HFFc6 (cell line): ENCODE measurements around the gene HOXB1. TPM values are rescaled to one million over a fixed set of nuclear protein-coding genes. Genes with fewer than 3 reads are reported as not detected.
A peak's percentile ranks its signal among the peaks of the same experiment; 100 is the strongest.

ENCODE experiments used
- DNase-seq: peaks from one replicate; pipeline ENCODE4 v3.0.0-alpha.2; 2018
- H3K27ac Mint-ChIP-seq: 2 replicates; pipeline ENCODE4 v1.8.0; 2020; ENCODE audit warnings: mild to moderate bottlenecking, mixed read lengths
- H3K27me3 Mint-ChIP-seq: 2 replicates; pipeline ENCODE4 v1.8.0; 2021; ENCODE audit warnings: mild to moderate bottlenecking, moderate library complexity, mixed read lengths; ENCODE audit not compliant: insufficient read depth
- H3K36me3 Mint-ChIP-seq: 2 replicates; pipeline ENCODE4 v1.8.0; 2021; ENCODE audit warnings: low read depth, mixed read lengths
- H3K4me1 Mint-ChIP-seq: 2 replicates; pipeline ENCODE4 v1.8.0; 2020; ENCODE audit warnings: low read depth, mixed read lengths
- H3K4me3 Mint-ChIP-seq: 2 replicates; pipeline ENCODE4 v1.8.0; 2020; ENCODE audit warnings: mild to moderate bottlenecking, moderate library complexity, mixed read lengths
- H3K9me3 Mint-ChIP-seq: 2 replicates; pipeline ENCODE4 v1.8.0; 2020; ENCODE audit warnings: mild to moderate bottlenecking, mixed read lengths
- CTCF ChIP-seq: fragments of 200-600 bp; sonication (generic); IDR thresholded peaks from 2 replicates; pipeline ENCODE4 v1.5.0; 2021; ENCODE audit warnings: antibody characterized with exemption, mild to moderate bottlenecking
- total RNA-seq, 6 experiments: library from RNA; stranded (reverse); fragmentation: NEBNext Ultra II Directional; extraction: Animal tissue kit (Norgen Biotek cat#: 25700); gene quantifications; 2 replicates in 1 of 6; 3 replicates in 5 of 6; pipeline ENCODE4 v1.2.3, GENCODE V29; 2021

Gene HOXB1
- total RNA-seq, 6 experiments from 2014 or later = not detected

GRCh38 chr17:48487221-48487620 lies 43.6 kb downstream of the HOXB1 start:
- peak overlapping the region; percentile 81; the same call in 1 of the 2 replicates for H3K27ac Mint-ChIP-seq
- no peaks in the 10 kb centered on the region for H3K36me3 Mint-ChIP-seq
- H3K27me3 Mint-ChIP-seq = no peaks in the 10 kb centered on the region; the same call in 1 of the 2 replicates
- no peaks in the 10 kb centered on the region for H3K9me3 Mint-ChIP-seq
- no peak for TF ChIP-seq CTCF
- H3K4me3 Mint-ChIP-seq = no peak overlapping the region
- no peak for DNase-seq
- peaks cover 58% of the 10 kb centered on the region for H3K4me1 Mint-ChIP-seq

- Mint-ChIP-seq H3K4me3 (peak overlapping the region; percentile 59; the same call in 1 of the 2 replicates), H3K36me3 (no peaks in the 10 kb centered on the region), H3K27me3 (no peaks in the 10 kb centered on the region; the same call in 1 of the 2 replicates), H3K4me1 (peaks cover 62% of the 10 kb centered on the region), H3K9me3 (no peaks in the 10 kb centered on the region), H3K27ac (peak overlapping the region; percentile 81)
- TF ChIP-seq CTCF = peak; percentile 36; the same call in 1 of the 2 replicates
- peak; percentile 91 for DNase-seq
These were observed 44.3 kb downstream of the HOXB1 start for GRCh38 chr17:48486557-48486956.

- H3K4me3 Mint-ChIP-seq = peak overlapping the region; percentile 67
- H3K27ac Mint-ChIP-seq = peak overlapping the region; percentile 95
- peaks cover 55% of the 10 kb centered on the region for H3K4me1 Mint-ChIP-seq
- no peaks in the 10 kb centered on the region for H3K36me3 Mint-ChIP-seq
- no peaks in the 10 kb centered on the region for H3K9me3 Mint-ChIP-seq
- no peaks in the 10 kb centered on the region; the same call in 1 of the 2 replicates for H3K27me3 Mint-ChIP-seq
- DNase-seq = peak; percentile 66
- no peak for TF ChIP-seq CTCF
These were observed 46.0 kb downstream of the HOXB1 start for GRCh38 chr17:48484850-48485249.

- Mint-ChIP-seq H3K27me3 (no peaks in the 10 kb centered on the region; the same call in 1 of the 2 replicates), H3K9me3 (no peaks in the 10 kb centered on the region), H3K27ac (peak overlapping the region; percentile 95), H3K4me1 (peaks cover 55% of the 10 kb centered on the region), H3K36me3 (no peaks in the 10 kb centered on the region), H3K4me3 (peak overlapping the region; percentile 67)
- no peak for TF ChIP-seq CTCF
- peak; percentile 57 for DNase-seq
These were observed 46.6 kb downstream of the HOXB1 start for GRCh38 chr17:48484256-48484655.

GRCh38 chr17:48483471-48484131 lies 47.2 kb downstream of the HOXB1 start:
- Mint-ChIP-seq H3K36me3 (no peaks in the 10 kb centered on the region), H3K27ac (peak overlapping the region; percentile 95), H3K27me3 (no peaks in the 10 kb centered on the region; the same call in 1 of the 2 replicates), H3K9me3 (no peaks in the 10 kb centered on the region), H3K4me1 (peaks cover 55% of the 10 kb centered on the region), H3K4me3 (peak overlapping the region; percentile 67)
- TF ChIP-seq CTCF = no peak
- DNase-seq = peak; percentile 96
